ENCODE data around the gene LOXHD1. TPM values are rescaled to one million over a fixed set of nuclear protein-coding genes. Genes with fewer than 3 reads are reported as not detected.

Gene LOXHD1
- total RNA-seq, 2 experiments from 2014 or later, result not detected

GRCh38 chr18:46575851-46576250, 81.2 kb downstream of the LOXHD1 start:
- H3K27me3 Mint-ChIP-seq, result no peaks in the 10 kb centered on the region
- ChIA-PET POLR2A (interaction anchor here (1.4 kb wide), 1 partner anchor 12 kb away, joined by 3 read pairs; no protein-coding TSS in a partner anchor), CTCF (no interaction called here)
- H3K9me3 Mint-ChIP-seq, result peaks cover 10% of the 10 kb centered on the region
- no peak for DNase-seq
- no peak overlapping the region for H3K27ac Mint-ChIP-seq
- H3K4me3 Mint-ChIP-seq, result no peak overlapping the region
- no peaks in the 10 kb centered on the region for H3K4me1 Mint-ChIP-seq
- H3K36me3 Mint-ChIP-seq (ENCODE audit: low read depth), result no peaks in the 10 kb centered on the region

GRCh38 chr18:46574743-46575115, 82.3 kb downstream of the LOXHD1 start:
- Mint-ChIP-seq H3K27ac (no peak overlapping the region), H3K9me3 (peaks cover 3% of the 10 kb centered on the region), H3K27me3 (peaks cover 2% of the 10 kb centered on the region), H3K4me1 (no peaks in the 10 kb centered on the region), H3K4me3 (no peak overlapping the region), H3K36me3 (ENCODE audit: low read depth) (no peaks in the 10 kb centered on the region)
- ChIA-PET POLR2A (no interaction called here), CTCF (no interaction called here)
- DNase-seq, result no peak

GRCh38 chr18:46574000-46574742, 82.8 kb downstream of the LOXHD1 start:
- Mint-ChIP-seq H3K36me3 (ENCODE audit: low read depth) (no peaks in the 10 kb centered on the region), H3K27me3 (peaks cover 7% of the 10 kb centered on the region), H3K4me3 (no peak overlapping the region), H3K9me3 (no peaks in the 10 kb centered on the region), H3K4me1 (no peaks in the 10 kb centered on the region), H3K27ac (no peak overlapping the region)
- DNase-seq, result no peak
- ChIA-PET CTCF (no interaction called here), POLR2A (no interaction called here)

- ChIA-PET POLR2A (no interaction called here), CTCF (no interaction called here)
- Mint-ChIP-seq H3K27me3 (peaks cover 10% of the 10 kb centered on the region), H3K27ac (no peak overlapping the region), H3K4me3 (no peak overlapping the region), H3K9me3 (no peaks in the 10 kb centered on the region), H3K36me3 (ENCODE audit: low read depth) (no peaks in the 10 kb centered on the region), H3K4me1 (no peaks in the 10 kb centered on the region)
- no peak for DNase-seq
These were observed 83.9 kb downstream of the LOXHD1 start for GRCh38 chr18:46573156-46573555.

GRCh38 chr18:46571756-46572155, 85.3 kb downstream of the LOXHD1 start:
- no peaks in the 10 kb centered on the region for H3K36me3 Mint-ChIP-seq (ENCODE audit: low read depth)
- ChIA-PET CTCF (no interaction called here), POLR2A (no interaction called here)

GRCh38 chr18:46570666-46571065, 86.4 kb downstream of the LOXHD1 start:
- Mint-ChIP-seq H3K9me3 (no peaks in the 10 kb centered on the region), H3K4me1 (no peaks in the 10 kb centered on the region), H3K27me3 (peaks cover 14% of the 10 kb centered on the region), H3K4me3 (no peak overlapping the region), H3K27ac (no peak overlapping the region), H3K36me3 (ENCODE audit: low read depth) (no peaks in the 10 kb centered on the region)
- CTCF ChIA-PET, result interaction anchor here (0.5 kb wide), 1 partner anchor 961 kb away, joined by 3 read pairs; no protein-coding TSS in a partner anchor
- POLR2A ChIA-PET, result no interaction called here
- DNase-seq, result no peak

More at GRCh38 chr18:46571756-46572155, 85.3 kb downstream of the LOXHD1 start:
- no peak overlapping the region for H3K27ac Mint-ChIP-seq
- DNase-seq, result no peak
- H3K27me3 Mint-ChIP-seq, result peaks cover 12% of the 10 kb centered on the region
- no peaks in the 10 kb centered on the region for H3K4me1 Mint-ChIP-seq
- H3K9me3 Mint-ChIP-seq, result no peaks in the 10 kb centered on the region
- H3K4me3 Mint-ChIP-seq, result no peak overlapping the region

- DNase-seq, result no peak
- POLR2A ChIA-PET, result no interaction called here
- Mint-ChIP-seq H3K36me3 (ENCODE audit: low read depth) (no peaks in the 10 kb centered on the region), H3K27me3 (peaks cover 17% of the 10 kb centered on the region), H3K9me3 (no peaks in the 10 kb centered on the region), H3K4me3 (no peak overlapping the region), H3K27ac (no peak overlapping the region), H3K4me1 (no peaks in the 10 kb centered on the region)
- CTCF ChIA-PET, result no interaction called here
These were observed 86.9 kb downstream of the LOXHD1 start for GRCh38 chr18:46570134-46570533.

- Mint-ChIP-seq H3K4me1 (no peaks in the 10 kb centered on the region), H3K36me3 (ENCODE audit: low read depth) (no peaks in the 10 kb centered on the region), H3K4me3 (no peak overlapping the region), H3K27me3 (peaks cover 17% of the 10 kb centered on the region), H3K9me3 (no peaks in the 10 kb centered on the region), H3K27ac (no peak overlapping the region)
- DNase-seq, result no peak
- CTCF ChIA-PET, result no interaction called here
- POLR2A ChIA-PET, result no interaction called here
These were observed 87.8 kb downstream of the LOXHD1 start for GRCh38 chr18:46569211-46569610.

GRCh38 chr18:46567196-46567595, 89.8 kb downstream of the LOXHD1 start:
- Mint-ChIP-seq H3K4me3 (no peak overlapping the region), H3K27me3 (peaks cover 19% of the 10 kb centered on the region), H3K36me3 (ENCODE audit: low read depth) (no peaks in the 10 kb centered on the region), H3K4me1 (no peaks in the 10 kb centered on the region), H3K27ac (no peak overlapping the region), H3K9me3 (no peaks in the 10 kb centered on the region)
- ChIA-PET POLR2A (no interaction called here), CTCF (no interaction called here)
- no peak for DNase-seq

GRCh38 chr18:46566111-46566510, 90.9 kb downstream of the LOXHD1 start:
- no peak for DNase-seq
- H3K27ac Mint-ChIP-seq, result no peak overlapping the region
- no peaks in the 10 kb centered on the region for H3K9me3 Mint-ChIP-seq
- no peaks in the 10 kb centered on the region for H3K36me3 Mint-ChIP-seq (ENCODE audit: low read depth)
- ChIA-PET CTCF (no interaction called here), POLR2A (no interaction called here)
- H3K27me3 Mint-ChIP-seq, result peaks cover 19% of the 10 kb centered on the region
- H3K4me1 Mint-ChIP-seq, result no peaks in the 10 kb centered on the region
- H3K4me3 Mint-ChIP-seq, result no peak overlapping the region

GRCh38 chr18:46565256-46565655, 91.8 kb downstream of the LOXHD1 start:
- H3K27ac Mint-ChIP-seq, result no peak overlapping the region
- H3K36me3 Mint-ChIP-seq (ENCODE audit: low read depth), result no peaks in the 10 kb centered on the region
- DNase-seq, result no peak
- ChIA-PET CTCF (no interaction called here), POLR2A (no interaction called here)
- H3K9me3 Mint-ChIP-seq, result no peaks in the 10 kb centered on the region
- H3K4me3 Mint-ChIP-seq, result no peak overlapping the region
- H3K27me3 Mint-ChIP-seq, result peaks cover 19% of the 10 kb centered on the region
- H3K4me1 Mint-ChIP-seq, result no peaks in the 10 kb centered on the region

- Mint-ChIP-seq H3K9me3 (no peaks in the 10 kb centered on the region), H3K27me3 (peaks cover 10% of the 10 kb centered on the region), H3K27ac (no peak overlapping the region), H3K4me3 (no peak overlapping the region), H3K36me3 (ENCODE audit: low read depth) (no peaks in the 10 kb centered on the region), H3K4me1 (no peaks in the 10 kb centered on the region)
- CTCF ChIA-PET, result no interaction called here
- DNase-seq, result no peak
- POLR2A ChIA-PET, result no interaction called here
These were observed 93.7 kb downstream of the LOXHD1 start for GRCh38 chr18:46563317-46563716.

GRCh38 chr18:46562674-46563192, 94.3 kb downstream of the LOXHD1 start:
- POLR2A ChIA-PET, result no interaction called here
- no peak overlapping the region for H3K27ac Mint-ChIP-seq
- DNase-seq, result no peak
- H3K4me1 Mint-ChIP-seq, result no peaks in the 10 kb centered on the region
- H3K36me3 Mint-ChIP-seq (ENCODE audit: low read depth), result no peaks in the 10 kb centered on the region
- no peak overlapping the region for H3K4me3 Mint-ChIP-seq
- peaks cover 10% of the 10 kb centered on the region for H3K27me3 Mint-ChIP-seq
- no peaks in the 10 kb centered on the region for H3K9me3 Mint-ChIP-seq
- CTCF ChIA-PET, result no interaction called here

GRCh38 chr18:46560671-46561045, 96.4 kb downstream of the LOXHD1 start:
- DNase-seq, result no peak
- Mint-ChIP-seq H3K9me3 (no peaks in the 10 kb centered on the region), H3K27ac (no peak overlapping the region), H3K4me1 (no peaks in the 10 kb centered on the region), H3K4me3 (no peak overlapping the region), H3K36me3 (ENCODE audit: low read depth) (no peaks in the 10 kb centered on the region), H3K27me3 (peaks cover 5% of the 10 kb centered on the region)
- POLR2A ChIA-PET, result no interaction called here
- CTCF ChIA-PET, result no interaction called here
